T-helper 9 cell (primary cell): ENCODE measurements around the gene TLL2.

Experiments
- DNase-seq: peaks from one replicate; pipeline ENCODE4 v3.0.0-alpha.2; 2020

The TLL2 gene

GRCh38 chr10:96462606-96463151 is 51.0 kb downstream of the TLL2 start:
- no peak for DNase-seq

GRCh38 chr10:96460316-96460715 is 53.4 kb downstream of the TLL2 start:
- DNase-seq, result no peak

GRCh38 chr10:96457341-96457740 is 56.4 kb downstream of the TLL2 start:
- DNase-seq, result no peak

- DNase-seq, result no peak
Measured at GRCh38 chr10:96456296-96456840, 57.4 kb downstream of the TLL2 start.

GRCh38 chr10:96453856-96454583 is 59.7 kb downstream of the TLL2 start:
- no peak for DNase-seq

- DNase-seq, result no peak
Measured at GRCh38 chr10:96452494-96453153, 61.1 kb downstream of the TLL2 start.

- no peak for DNase-seq
Measured at GRCh38 chr10:96450529-96451207, 63.1 kb downstream of the TLL2 start.

- no peak for DNase-seq
Measured at GRCh38 chr10:96448558-96448957, 65.2 kb downstream of the TLL2 start.

GRCh38 chr10:96448021-96448457 is 65.7 kb downstream of the TLL2 start:
- no peak for DNase-seq

- no peak for DNase-seq
Measured at GRCh38 chr10:96446966-96447596, 66.6 kb downstream of the TLL2 start.

GRCh38 chr10:96441987-96442643 is 71.6 kb downstream of the TLL2 start:
- no peak for DNase-seq

- no peak for DNase-seq
Measured at GRCh38 chr10:96441322-96441885, 72.3 kb downstream of the TLL2 start.

- DNase-seq, result no peak
Measured at GRCh38 chr10:96440361-96441292, 73.1 kb downstream of the TLL2 start.

GRCh38 chr10:96439725-96440124 is 74.0 kb downstream of the TLL2 start:
- no peak for DNase-seq

GRCh38 chr10:96436035-96436434 is 77.7 kb downstream of the TLL2 start:
- DNase-seq, result no peak

- no peak for DNase-seq
Measured at GRCh38 chr10:96431211-96431970, 82.3 kb downstream of the TLL2 start.

GRCh38 chr10:96427291-96427690 is 86.4 kb downstream of the TLL2 start:
- no peak for DNase-seq

GRCh38 chr10:96422525-96422924 is 91.2 kb downstream of the TLL2 start:
- no peak for DNase-seq

GRCh38 chr10:96421995-96422394 is 91.7 kb downstream of the TLL2 start:
- DNase-seq, result no peak
